Activated CD8-positive, alpha-beta memory T cell treated with anti-CD3 and anti-CD28 coated beads, Interleukin-2, amount 50 U/mL, for 24 hours (primary cell): ENCODE results near the gene SEM1.
"Not testable (repeated sequence)": the region's sequence is repeated elsewhere in the genome, so short reads cannot be mapped to it uniquely, and the experiment has no call there.

Source experiments
- DNase-seq: peaks from one replicate; pipeline ENCODE4 v3.0.0-alpha.2; 2020; ENCODE audit errors: extremely low read depth

SEM1 gene

GRCh38 chr7:96709381-96710228 is at the start of gene SEM1:
TSS of gene SEM1 (minus strand) at chr7:96709846. CDS start at chr7:96709763, 83 bp downstream.
- DNase-seq, result peak; percentile 36

GRCh38 chr7:96757880-96758279 is 48.2 kb upstream of the SEM1 start:
- DNase-seq, result not testable (repeated sequence)

GRCh38 chr7:96747418-96747940 is 37.8 kb upstream of the SEM1 start:
- DNase-seq, result no peak

GRCh38 chr7:96740130-96740529 is 30.5 kb upstream of the SEM1 start:
- DNase-seq, result no peak

GRCh38 chr7:96739609-96740008 is 30.0 kb upstream of the SEM1 start:
- no peak for DNase-seq

GRCh38 chr7:96739167-96739566 is 29.5 kb upstream of the SEM1 start:
- DNase-seq, result no peak

- no peak for DNase-seq
Observed at GRCh38 chr7:96738705-96739104, 29.1 kb upstream of the SEM1 start.

- no peak for DNase-seq
Observed at GRCh38 chr7:96737545-96738050, 28.0 kb upstream of the SEM1 start.

GRCh38 chr7:96734343-96734742 is 24.7 kb upstream of the SEM1 start:
- DNase-seq, result no peak

- no peak for DNase-seq
Observed at GRCh38 chr7:96729820-96730219, 20.2 kb upstream of the SEM1 start.

GRCh38 chr7:96728139-96728538 is 18.5 kb upstream of the SEM1 start:
- DNase-seq, result no peak

GRCh38 chr7:96727534-96728088 is 18.0 kb upstream of the SEM1 start:
- DNase-seq, result no peak

GRCh38 chr7:96723622-96724021 is 14.0 kb upstream of the SEM1 start:
- no peak for DNase-seq

- not testable (repeated sequence) for DNase-seq
Observed at GRCh38 chr7:96722928-96723327, 13.3 kb upstream of the SEM1 start.

- DNase-seq, result no peak
Observed at GRCh38 chr7:96720843-96721242, 11.2 kb upstream of the SEM1 start.

GRCh38 chr7:96719164-96719563 is 9.5 kb upstream of the SEM1 start:
- DNase-seq, result no peak

- DNase-seq, result no peak
Observed at GRCh38 chr7:96718107-96719003, 8.7 kb upstream of the SEM1 start.

GRCh38 chr7:96713037-96713436 is 3.4 kb upstream of the SEM1 start:
- no peak for DNase-seq

- DNase-seq, result no peak
Observed at GRCh38 chr7:96710544-96710943, 898 bp upstream of the SEM1 start.

- no peak for DNase-seq
Observed at GRCh38 chr7:96708872-96709271, 774 bp downstream of the SEM1 start.

- DNase-seq, result no peak
Observed at GRCh38 chr7:96707901-96708774, 1.5 kb downstream of the SEM1 start.
